ENCODE data around the gene HOXA10. TPM values are rescaled to one million over a fixed set of nuclear protein-coding genes. Genes with fewer than 3 reads are reported as not detected.
A peak's percentile ranks its signal among the peaks of the same experiment; 100 is the strongest.

Gene HOXA10
- total RNA-seq, 2 experiments from 2014 or later: not detected

- Mint-ChIP-seq H3K36me3 (ENCODE audit: low read depth) (no peaks in the 10 kb centered on the region), H3K27ac (no peak overlapping the region), H3K4me1 (ENCODE audit: low read depth) (peaks cover 22% of the 10 kb centered on the region), H3K4me3 (no peak overlapping the region), H3K27me3 (ENCODE audit: low read depth) (peaks cover 83% of the 10 kb centered on the region), H3K9me3 (no peaks in the 10 kb centered on the region)
- no peak for DNase-seq
- CTCF ChIA-PET: interaction anchor here (0.7 to 1.6 kb wide), 5 partner anchors 15 to 591 kb away, joined by 3 to 9 read pairs (median 5); partner anchors contain the start of gene EVX1
- intact Hi-C loops (cut with micrococcal nuclease): no loop called here
Observed at GRCh38 chr7:27194002-27194352, 19.9 kb upstream of the HOXA10 start.

DNA sequence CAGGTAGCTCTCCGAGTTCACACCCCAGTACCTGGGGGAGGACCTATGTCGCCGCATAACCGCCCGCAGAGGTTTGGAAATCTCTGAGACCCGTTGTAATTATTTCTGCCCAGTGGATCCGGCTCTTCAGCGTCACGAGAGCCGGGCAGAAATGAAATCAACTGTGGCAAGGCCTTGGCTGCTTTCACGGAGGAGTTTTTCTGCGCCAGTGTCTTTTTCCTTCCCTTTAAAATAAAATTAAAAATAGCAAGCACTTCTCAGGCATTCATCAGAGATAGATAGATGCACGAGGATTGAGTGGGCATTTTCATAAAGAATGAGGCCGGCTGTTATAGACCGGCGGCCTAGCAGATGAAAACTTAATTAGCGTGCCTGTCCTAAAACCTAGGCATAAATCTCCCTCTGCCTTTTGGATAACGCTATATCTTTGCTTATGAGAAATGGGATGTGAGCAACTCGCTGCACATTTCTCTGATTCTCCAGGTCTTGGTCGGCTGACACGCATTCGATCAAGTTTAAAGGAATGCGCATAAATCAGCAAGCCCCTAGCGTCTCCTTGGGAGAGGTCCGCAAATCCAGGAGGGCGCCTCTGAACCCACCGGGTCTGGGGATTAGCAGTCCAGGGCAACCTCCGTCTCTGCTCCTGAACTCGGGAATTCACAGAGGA, 19.3 kb upstream of the HOXA10 start:
- Mint-ChIP-seq H3K27ac (no peak overlapping the region), H3K4me1 (ENCODE audit: low read depth) (peaks cover 22% of the 10 kb centered on the region), H3K36me3 (ENCODE audit: low read depth) (no peaks in the 10 kb centered on the region), H3K9me3 (no peaks in the 10 kb centered on the region), H3K27me3 (ENCODE audit: low read depth) (peaks cover 83% of the 10 kb centered on the region), H3K4me3 (no peak overlapping the region)
- intact Hi-C loops (cut with micrococcal nuclease): loop anchor here (2.0 kb wide), 1 partner anchor 47 kb away; no protein-coding TSS in a partner anchor
- CTCF ChIA-PET: interaction anchor here (0.7 to 1.6 kb wide), 4 partner anchors 14 to 49 kb away, joined by 3 to 9 read pairs (median 6); partner anchors contain the start of gene EVX1
- no peak for DNase-seq

DNA sequence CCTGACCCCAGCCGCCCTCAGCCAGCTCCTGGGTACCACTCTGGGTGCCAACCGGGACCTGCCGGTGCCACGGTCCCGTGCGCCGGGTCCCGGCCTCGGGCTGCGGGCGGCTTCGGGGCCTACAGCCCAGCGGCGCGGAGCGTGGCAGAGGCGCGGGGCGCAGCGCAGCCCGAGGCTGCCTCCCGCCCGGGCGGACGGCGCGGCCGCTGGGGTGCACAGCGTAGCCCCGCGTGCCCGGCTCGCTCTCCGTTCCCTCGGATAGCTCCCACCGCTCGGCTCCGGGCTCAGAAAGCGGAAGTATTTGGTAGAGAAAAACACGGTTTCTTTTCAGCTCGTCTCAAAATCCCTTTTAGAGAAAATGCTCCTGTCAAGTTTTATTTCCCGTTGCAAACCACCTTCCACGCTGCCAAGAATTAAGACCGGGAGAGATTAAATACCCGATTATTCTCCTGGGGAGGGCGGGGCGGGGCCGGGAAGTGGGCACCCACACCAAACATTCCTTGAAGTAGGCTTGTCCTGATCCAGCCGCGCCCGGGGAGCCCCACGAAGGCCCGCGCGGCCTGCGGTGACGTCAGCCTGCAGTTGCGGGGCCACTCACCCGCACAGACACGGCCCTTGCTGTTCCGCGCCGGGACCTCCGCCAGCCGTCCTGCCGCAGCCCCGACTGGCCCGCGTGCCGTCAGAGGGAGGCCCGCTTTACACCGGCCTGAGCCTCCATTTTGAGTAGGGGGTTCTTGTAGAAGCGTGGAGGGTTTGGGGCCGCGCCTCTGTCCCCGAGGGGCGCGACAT, 18.6 kb upstream of the HOXA10 start:
- Mint-ChIP-seq H3K9me3 (no peaks in the 10 kb centered on the region), H3K36me3 (ENCODE audit: low read depth) (no peaks in the 10 kb centered on the region), H3K27me3 (ENCODE audit: low read depth) (peaks cover 83% of the 10 kb centered on the region), H3K27ac (no peak overlapping the region), H3K4me1 (ENCODE audit: low read depth) (peaks cover 27% of the 10 kb centered on the region), H3K4me3 (peak overlapping the region; percentile 57)
- DNase-seq: no peak
- intact Hi-C loops (cut with micrococcal nuclease): loop anchor here (2.0 kb wide), 1 partner anchor 48 kb away; no protein-coding TSS in a partner anchor
- CTCF ChIA-PET: interaction anchor here (1.4 to 1.6 kb wide), 2 partner anchors 13 to 16 kb away, joined by 3 to 5 read pairs; no protein-coding TSS in a partner anchor

DNA sequence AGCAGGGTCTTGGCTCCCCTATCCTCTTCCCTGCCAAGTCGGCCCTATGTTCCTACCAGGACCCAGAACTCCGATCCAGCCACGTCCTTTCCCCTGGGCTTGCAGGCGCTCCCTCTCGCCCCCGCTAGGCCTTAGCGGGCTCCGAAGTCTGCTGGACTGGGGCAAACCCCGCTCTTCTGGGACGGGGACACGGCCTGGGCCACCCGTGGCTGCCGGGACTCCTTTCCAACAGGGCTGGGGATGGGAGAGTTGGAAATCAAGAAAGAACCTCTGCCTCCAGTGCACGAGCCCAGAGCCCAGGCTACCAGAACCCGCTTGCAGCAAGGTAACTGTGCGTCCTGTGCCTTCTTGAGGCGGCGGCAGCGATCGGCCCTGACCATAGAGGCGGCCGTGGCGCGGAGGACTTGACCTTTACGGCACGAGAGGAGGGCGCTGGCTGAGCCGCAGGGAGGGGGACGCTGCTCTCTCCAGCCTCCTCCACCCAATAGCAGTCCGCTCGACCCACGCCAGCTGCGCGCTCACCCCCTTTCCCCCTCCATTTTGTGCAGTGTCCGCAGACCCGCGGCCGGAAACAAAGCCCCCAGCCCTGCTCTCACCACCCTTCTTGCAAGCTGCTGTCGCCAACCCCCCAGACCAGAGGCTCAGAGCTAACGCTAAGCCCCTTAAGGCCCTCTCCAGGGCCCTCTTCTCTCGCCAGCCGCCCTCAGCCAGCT, 17.9 kb upstream of the HOXA10 start:
- H3K27ac Mint-ChIP-seq: no peak overlapping the region
- CTCF ChIA-PET: interaction anchor here (1.4 to 1.6 kb wide), 2 partner anchors 12 to 15 kb away, joined by 3 to 5 read pairs; no protein-coding TSS in a partner anchor
- H3K4me3 Mint-ChIP-seq: peak overlapping the region; percentile 45
- H3K9me3 Mint-ChIP-seq: no peaks in the 10 kb centered on the region
- H3K4me1 Mint-ChIP-seq (ENCODE audit: low read depth): peaks cover 31% of the 10 kb centered on the region
- peaks cover 83% of the 10 kb centered on the region for H3K27me3 Mint-ChIP-seq (ENCODE audit: low read depth)
- no peak for DNase-seq
- intact Hi-C loops (cut with micrococcal nuclease): loop anchor here (2.0 kb wide), 1 partner anchor 49 kb away; no protein-coding TSS in a partner anchor
- no peaks in the 10 kb centered on the region for H3K36me3 Mint-ChIP-seq (ENCODE audit: low read depth)

- intact Hi-C loops (cut with micrococcal nuclease): no loop called here
- H3K4me1 Mint-ChIP-seq (ENCODE audit: low read depth): peaks cover 33% of the 10 kb centered on the region
- H3K27ac Mint-ChIP-seq: no peak overlapping the region
- DNase-seq: no peak
- peaks cover 86% of the 10 kb centered on the region for H3K27me3 Mint-ChIP-seq (ENCODE audit: low read depth)
- no peak overlapping the region for H3K4me3 Mint-ChIP-seq
- H3K9me3 Mint-ChIP-seq: no peaks in the 10 kb centered on the region
- H3K36me3 Mint-ChIP-seq (ENCODE audit: low read depth): no peaks in the 10 kb centered on the region
- CTCF ChIA-PET: interaction anchor here (0.9 to 2.7 kb wide), 4 partner anchors 12 to 20 kb away, joined by 3 to 11 read pairs (median 3); no protein-coding TSS in a partner anchor
Observed at GRCh38 chr7:27191161-27191731, 17.1 kb upstream of the HOXA10 start.

GRCh38 chr7:27189997-27190748, 16.1 kb upstream of the HOXA10 start:
- intact Hi-C loops (cut with micrococcal nuclease): loop anchor here (5.0 kb wide), 1 partner anchor 38 kb away; the partner anchor contains the start of gene HOXA3
- CTCF ChIA-PET: interaction anchor here (1.1 to 2.7 kb wide), 3 partner anchors 11 to 29 kb away, joined by 3 to 11 read pairs (median 5); no protein-coding TSS in a partner anchor
- H3K27ac Mint-ChIP-seq: no peak overlapping the region
- H3K27me3 Mint-ChIP-seq (ENCODE audit: low read depth): peaks cover 92% of the 10 kb centered on the region
- no peak overlapping the region for H3K4me3 Mint-ChIP-seq
- no peaks in the 10 kb centered on the region for H3K36me3 Mint-ChIP-seq (ENCODE audit: low read depth)
- no peaks in the 10 kb centered on the region for H3K9me3 Mint-ChIP-seq
- DNase-seq: no peak
- H3K4me1 Mint-ChIP-seq (ENCODE audit: low read depth): peaks cover 41% of the 10 kb centered on the region

DNA sequence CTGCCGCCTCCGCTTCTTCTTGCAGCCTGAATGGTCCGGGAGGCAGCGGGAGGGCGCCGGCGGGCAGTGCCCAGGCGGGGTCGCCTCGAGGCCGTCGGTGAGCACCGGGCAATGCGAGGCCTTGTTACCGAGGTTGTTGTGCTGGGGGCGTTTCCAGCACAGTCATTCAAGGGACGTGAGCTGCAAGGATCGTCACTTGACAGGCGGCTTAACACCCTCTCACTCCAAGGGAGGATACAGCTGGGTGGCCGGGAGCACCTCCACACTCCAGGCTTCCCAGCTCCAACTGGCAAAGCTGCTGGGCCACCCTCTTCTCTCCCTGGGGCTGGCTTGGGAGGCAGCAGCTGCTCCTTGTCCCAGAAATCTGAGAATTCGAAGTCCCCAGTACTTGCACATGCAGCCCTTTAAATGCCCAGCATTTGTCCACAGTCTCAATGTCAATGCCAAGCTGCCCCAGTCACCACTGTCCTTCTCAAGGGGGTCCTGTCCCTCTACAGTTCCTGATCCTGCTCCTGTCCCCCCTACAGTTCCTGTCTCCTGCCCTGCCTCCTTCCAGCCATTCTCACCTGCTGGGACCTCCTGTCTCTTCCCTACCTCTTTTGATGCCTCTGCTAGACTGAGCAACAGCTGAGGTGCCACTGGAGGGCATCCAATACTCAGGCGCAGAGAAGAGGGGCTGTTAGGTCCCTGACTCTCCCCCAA, 15.3 kb upstream of the HOXA10 start:
- Mint-ChIP-seq H3K4me1 (ENCODE audit: low read depth) (peaks cover 47% of the 10 kb centered on the region), H3K27me3 (ENCODE audit: low read depth) (peaks cover 91% of the 10 kb centered on the region), H3K27ac (no peak overlapping the region), H3K9me3 (no peaks in the 10 kb centered on the region), H3K36me3 (ENCODE audit: low read depth) (no peaks in the 10 kb centered on the region), H3K4me3 (no peak overlapping the region)
- CTCF ChIA-PET: interaction anchor here (1.9 to 2.7 kb wide), 2 partner anchors 10 to 28 kb away, joined by 5 to 11 read pairs; no protein-coding TSS in a partner anchor
- no peak for DNase-seq
- intact Hi-C loops (cut with micrococcal nuclease): loop anchor here (5.0 kb wide), 1 partner anchor 37 kb away; the partner anchor contains the start of gene HOXA3

DNA sequence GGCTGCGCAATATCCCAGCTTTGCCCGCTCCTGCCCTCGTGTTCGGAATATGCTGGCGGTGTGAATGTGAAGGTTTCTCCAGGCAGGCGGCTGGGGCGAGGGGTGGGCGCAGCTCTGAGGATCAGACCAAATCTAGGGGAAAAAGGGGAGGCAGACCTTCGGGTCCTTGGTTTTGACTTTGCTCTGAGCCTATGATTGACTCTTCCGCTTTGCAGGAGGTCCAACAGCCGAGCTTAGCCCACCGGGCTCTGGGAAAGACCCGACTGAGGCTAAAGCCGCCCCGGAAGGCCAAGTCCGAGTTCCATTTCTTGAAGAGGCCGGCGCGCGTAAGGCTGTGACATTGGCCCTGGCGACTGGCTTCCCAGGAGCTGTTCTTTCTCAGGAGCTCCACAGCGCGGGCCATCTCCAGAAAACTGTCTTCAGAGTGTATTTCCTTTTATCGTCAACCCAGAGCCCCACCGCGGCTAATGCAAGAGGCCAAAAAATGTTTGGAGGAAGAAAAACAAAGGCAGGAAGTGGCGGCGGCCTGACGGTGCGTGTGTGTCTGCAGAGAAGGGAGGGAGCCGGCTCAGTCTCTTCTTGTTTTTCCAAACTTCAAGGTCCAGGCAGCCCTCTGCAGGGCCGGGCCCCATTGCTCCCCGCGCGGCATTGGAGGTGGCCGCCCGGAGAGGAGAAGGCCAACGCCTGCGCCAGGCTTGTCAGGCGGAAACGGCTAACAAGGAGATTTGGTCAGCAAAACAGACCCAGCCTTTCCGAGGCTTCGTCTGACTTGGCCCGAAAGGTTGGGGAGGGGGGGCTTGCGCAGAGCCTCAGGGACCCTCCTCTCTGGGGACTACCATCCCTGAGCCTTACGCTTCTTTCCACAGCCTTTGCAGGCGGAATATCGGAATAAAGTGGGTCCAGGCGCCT, 14.5 kb upstream of the HOXA10 start:
- intact Hi-C loops (cut with micrococcal nuclease): loop anchor here (5.0 kb wide), 1 partner anchor 36 kb away; the partner anchor contains the start of gene HOXA3
- peak; percentile 59 for DNase-seq
- peak overlapping the region; percentile 57 for H3K4me3 Mint-ChIP-seq
- peaks cover 44% of the 10 kb centered on the region for H3K4me1 Mint-ChIP-seq (ENCODE audit: low read depth)
- H3K27me3 Mint-ChIP-seq (ENCODE audit: low read depth): peaks cover 90% of the 10 kb centered on the region
- CTCF ChIA-PET: interaction anchor here (0.7 to 2.7 kb wide), 3 partner anchors 10 to 1315 kb away, joined by 3 to 11 read pairs (median 5); no protein-coding TSS in a partner anchor
- H3K27ac Mint-ChIP-seq: no peak overlapping the region
- no peaks in the 10 kb centered on the region for H3K9me3 Mint-ChIP-seq
- no peaks in the 10 kb centered on the region for H3K36me3 Mint-ChIP-seq (ENCODE audit: low read depth)

DNA sequence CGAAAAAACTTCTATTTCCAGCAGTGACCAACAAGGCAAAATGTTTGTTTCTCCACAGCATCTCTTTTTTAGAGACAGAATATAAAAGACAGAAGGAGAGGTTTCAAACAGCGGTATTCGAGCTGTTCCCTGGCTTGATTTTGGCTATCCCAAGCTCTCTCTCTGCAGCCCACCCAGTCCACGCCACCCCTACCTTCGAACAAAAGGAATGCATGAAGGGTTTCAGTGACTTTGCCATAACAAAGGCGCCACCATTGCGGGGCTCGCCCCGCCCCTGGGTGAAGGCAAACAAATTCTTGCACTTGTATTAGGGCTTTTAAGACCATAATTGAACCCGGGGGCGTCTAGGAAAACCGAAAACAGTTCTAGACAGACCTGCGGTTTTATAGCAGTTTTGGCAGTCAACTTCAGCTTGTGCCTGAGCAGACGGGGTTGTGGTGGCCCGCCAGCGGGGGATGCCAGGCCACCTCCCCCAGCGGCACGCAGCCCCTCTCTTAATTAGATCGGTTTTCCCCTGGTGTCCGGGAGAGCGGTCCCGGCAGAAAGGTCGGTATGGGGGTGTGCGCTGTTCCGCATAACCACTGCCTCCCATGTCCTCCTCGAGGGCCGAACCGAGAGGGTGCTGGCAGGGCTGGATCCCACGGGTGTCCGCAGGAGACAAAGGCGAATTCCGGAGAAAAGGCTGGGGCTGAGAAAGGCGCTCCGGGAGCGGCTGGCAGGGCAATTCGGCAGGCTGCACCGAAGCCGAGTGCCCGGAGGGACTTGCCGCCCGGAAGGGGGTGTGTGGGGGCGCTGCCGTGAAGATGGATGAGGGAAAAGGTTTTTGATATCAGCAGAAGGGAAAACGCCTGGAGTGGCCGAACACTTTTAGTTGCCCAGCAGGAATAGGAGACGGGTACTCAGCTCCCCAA, 13.6 kb upstream of the HOXA10 start:
- peak overlapping the region; percentile 57 for H3K4me3 Mint-ChIP-seq
- intact Hi-C loops (cut with micrococcal nuclease): loop anchor here (5.0 kb wide), 1 partner anchor 35 kb away; the partner anchor contains the start of gene HOXA3
- H3K27ac Mint-ChIP-seq: no peak overlapping the region
- DNase-seq: no peak
- no peaks in the 10 kb centered on the region for H3K36me3 Mint-ChIP-seq (ENCODE audit: low read depth)
- H3K27me3 Mint-ChIP-seq (ENCODE audit: low read depth): peaks cover 88% of the 10 kb centered on the region
- CTCF ChIA-PET: interaction anchor here (0.6 to 1.9 kb wide), 5 partner anchors 8 to 1314 kb away, joined by 3 to 7 read pairs (median 3); partner anchors contain the start of gene HOXA13
- H3K4me1 Mint-ChIP-seq (ENCODE audit: low read depth): peaks cover 40% of the 10 kb centered on the region
- no peaks in the 10 kb centered on the region for H3K9me3 Mint-ChIP-seq

Measured in activated naive CD4-positive, alpha-beta T cell treated with anti-CD3 and anti-CD28 coated beads for 36 hours (primary cell).